ENCODE results near the gene TRAPPC14.
A peak's percentile ranks its signal among the peaks of the same experiment; 100 is the strongest.

The TRAPPC14 gene

GRCh38 chr7:100176096-100177044 lies 17.8 kb upstream of the TRAPPC14 start:
- H3K4me3 ChIP-seq (ENCODE audit: low read depth, low read length) = peak overlapping the region; percentile 91
- in situ Hi-C loops (cut with HindIII; ENCODE audit: low sequenced_read_pairs) = no loop called here
- DNase-seq (ENCODE audit: low read depth, low spot score) = no peak
- no peak for TF ChIP-seq CTCF (IDR thresholded peaks at IDR 0.05; ENCODE audit: low read depth, low read length)

- no peak overlapping the region for H3K4me3 ChIP-seq (ENCODE audit: low read depth, low read length)
- DNase-seq (ENCODE audit: low read depth, low spot score) = no peak
- in situ Hi-C loops (cut with HindIII; ENCODE audit: low sequenced_read_pairs) = no loop called here
- no peak for TF ChIP-seq CTCF (IDR thresholded peaks at IDR 0.05; ENCODE audit: low read depth, low read length)
These were observed 16.9 kb upstream of the TRAPPC14 start for GRCh38 chr7:100175296-100175935.

- DNase-seq (ENCODE audit: low read depth, low spot score) = no peak
- in situ Hi-C loops (cut with HindIII; ENCODE audit: low sequenced_read_pairs) = no loop called here
- TF ChIP-seq CTCF (IDR thresholded peaks at IDR 0.05; ENCODE audit: low read depth, low read length) = no peak
- no peak overlapping the region for H3K4me3 ChIP-seq (ENCODE audit: low read depth, low read length)
These were observed 16.1 kb upstream of the TRAPPC14 start for GRCh38 chr7:100174582-100174981.

- no peak for TF ChIP-seq CTCF (IDR thresholded peaks at IDR 0.05; ENCODE audit: low read depth, low read length)
- no peak for DNase-seq (ENCODE audit: low read depth, low spot score)
- in situ Hi-C loops (cut with HindIII; ENCODE audit: low sequenced_read_pairs) = no loop called here
- H3K4me3 ChIP-seq (ENCODE audit: low read depth, low read length) = no peak overlapping the region
These were observed 15.4 kb upstream of the TRAPPC14 start for GRCh38 chr7:100173806-100174495.

GRCh38 chr7:100171840-100172239 lies 13.3 kb upstream of the TRAPPC14 start:
- in situ Hi-C loops (cut with HindIII; ENCODE audit: low sequenced_read_pairs) = no loop called here
- no peak for TF ChIP-seq CTCF (IDR thresholded peaks at IDR 0.05; ENCODE audit: low read depth, low read length)
- no peak overlapping the region for H3K4me3 ChIP-seq (ENCODE audit: low read depth, low read length)
- no peak for DNase-seq (ENCODE audit: low read depth, low spot score)

GRCh38 chr7:100171087-100171681 lies 12.7 kb upstream of the TRAPPC14 start:
- in situ Hi-C loops (cut with HindIII; ENCODE audit: low sequenced_read_pairs) = no loop called here
- DNase-seq (ENCODE audit: low read depth, low spot score) = no peak
- no peak for TF ChIP-seq CTCF (IDR thresholded peaks at IDR 0.05; ENCODE audit: low read depth, low read length)
- peak overlapping the region; percentile 24 for H3K4me3 ChIP-seq (ENCODE audit: low read depth, low read length)
